Measurements from ENCODE around the gene MDM2. TPM values are rescaled to one million over a fixed set of nuclear protein-coding genes. Genes with fewer than 3 reads are reported as not detected.

MDM2 gene
- total RNA-seq, 1 donor from 2014 or later, result 75.9 TPM

GRCh38 chr12:68846811-68847210 lies 38.8 kb downstream of the MDM2 start:
- Histone ChIP-seq H3K36me3 (peaks cover 0 to 5% of the 10 kb centered on the region in 2 donors), H3K27me3 (no peaks in the 10 kb centered on the region), H3K9me3 (no peaks in the 10 kb centered on the region), H3K4me3 (no peak overlapping the region), H3K4me1 (no peaks in the 10 kb centered on the region), H3K27ac (no peak overlapping the region)
- intact Hi-C loops (cut with DNase I), result no loop called here
- TF ChIP-seq, protein P1, sequence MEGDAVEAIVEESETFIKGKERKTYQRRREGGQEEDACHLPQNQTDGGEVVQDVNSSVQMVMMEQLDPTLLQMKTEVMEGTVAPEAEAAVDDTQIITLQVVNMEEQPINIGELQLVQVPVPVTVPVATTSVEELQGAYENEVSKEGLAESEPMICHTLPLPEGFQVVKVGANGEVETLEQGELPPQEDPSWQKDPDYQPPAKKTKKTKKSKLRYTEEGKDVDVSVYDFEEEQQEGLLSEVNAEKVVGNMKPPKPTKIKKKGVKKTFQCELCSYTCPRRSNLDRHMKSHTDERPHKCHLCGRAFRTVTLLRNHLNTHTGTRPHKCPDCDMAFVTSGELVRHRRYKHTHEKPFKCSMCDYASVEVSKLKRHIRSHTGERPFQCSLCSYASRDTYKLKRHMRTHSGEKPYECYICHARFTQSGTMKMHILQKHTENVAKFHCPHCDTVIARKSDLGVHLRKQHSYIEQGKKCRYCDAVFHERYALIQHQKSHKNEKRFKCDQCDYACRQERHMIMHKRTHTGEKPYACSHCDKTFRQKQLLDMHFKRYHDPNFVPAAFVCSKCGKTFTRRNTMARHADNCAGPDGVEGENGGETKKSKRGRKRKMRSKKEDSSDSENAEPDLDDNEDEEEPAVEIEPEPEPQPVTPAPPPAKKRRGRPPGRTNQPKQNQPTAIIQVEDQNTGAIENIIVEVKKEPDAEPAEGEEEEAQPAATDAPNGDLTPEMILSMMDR (IDR thresholded peaks at IDR 0.05), result no peak
- TF ChIP-seq POLR2AphosphoS5 (IDR thresholded peaks at IDR 0.05; ENCODE audit: insufficient read depth in 1 of 2, low read depth in 1 of 2) (no peak), POLR2A (IDR thresholded peaks at IDR 0.05) (no peak)
- DNase-seq (ENCODE audit: extremely low spot score in 2 of 2), result no peak

DNA sequence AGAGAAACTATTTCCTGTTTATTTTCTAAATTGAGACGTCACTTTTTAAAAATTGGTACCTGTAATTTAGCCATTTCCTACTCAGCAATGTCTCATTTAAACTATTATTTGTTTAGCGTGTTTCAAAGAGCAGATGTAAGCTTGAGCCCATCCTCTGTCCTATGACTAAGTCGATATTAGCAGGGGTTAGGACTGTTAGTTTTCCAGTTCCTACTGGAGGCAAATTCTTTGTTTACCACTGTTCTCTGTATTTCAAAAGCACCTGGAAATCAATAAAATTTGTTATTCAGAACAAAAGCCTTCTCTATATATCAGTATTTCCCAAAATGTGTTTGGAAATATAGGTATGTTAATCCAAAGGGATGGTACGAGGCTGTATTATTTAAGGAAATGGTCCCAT lies 42.4 kb downstream of the MDM2 start:
- intact Hi-C loops (cut with DNase I), result no loop called here
- no peak for TF ChIP-seq POLR2A (IDR thresholded peaks at IDR 0.05)
- TF ChIP-seq POLR2AphosphoS5 (IDR thresholded peaks at IDR 0.05; ENCODE audit: insufficient read depth in 1 of 2, low read depth in 1 of 2), result no peak
- TF ChIP-seq, protein P1 (IDR thresholded peaks at IDR 0.05), result no peak
- H3K27me3 ChIP-seq, result no peaks in the 10 kb centered on the region
- no peak overlapping the region for H3K27ac ChIP-seq
- no peak overlapping the region for H3K4me3 ChIP-seq
- H3K9me3 ChIP-seq, result no peaks in the 10 kb centered on the region
- DNase-seq (ENCODE audit: extremely low spot score in 2 of 2), result no peak
- no peaks in the 10 kb centered on the region for H3K4me1 ChIP-seq
- no peaks in the 10 kb centered on the region for H3K36me3 ChIP-seq

GRCh38 chr12:68851592-68852306 lies 43.8 kb downstream of the MDM2 start:
- DNase-seq (ENCODE audit: extremely low spot score in 2 of 2), result no peak

GRCh38 chr12:68853396-68854077 lies 45.6 kb downstream of the MDM2 start:
- TF ChIP-seq POLR2AphosphoS5 (IDR thresholded peaks at IDR 0.05; ENCODE audit: insufficient read depth in 1 of 2, low read depth in 1 of 2) (no peak), POLR2A (IDR thresholded peaks at IDR 0.05) (no peak)
- TF ChIP-seq, protein P1 (IDR thresholded peaks at IDR 0.05), result no peak
- no peaks in the 10 kb centered on the region for H3K36me3 ChIP-seq
- H3K27ac ChIP-seq, result no peak overlapping the region
- intact Hi-C loops (cut with DNase I), result no loop called here
- H3K9me3 ChIP-seq, result no peaks in the 10 kb centered on the region
- DNase-seq (ENCODE audit: extremely low spot score in 2 of 2), result no peak
- no peaks in the 10 kb centered on the region for H3K27me3 ChIP-seq
- no peaks in the 10 kb centered on the region for H3K4me1 ChIP-seq
- H3K4me3 ChIP-seq, result no peak overlapping the region

More at GRCh38 chr12:68851592-68852306, 43.8 kb downstream of the MDM2 start:
- no peaks in the 10 kb centered on the region for H3K4me1 ChIP-seq
- H3K27ac ChIP-seq, result no peak overlapping the region
- H3K4me3 ChIP-seq, result no peak overlapping the region
- intact Hi-C loops (cut with DNase I), result no loop called here
- H3K9me3 ChIP-seq, result no peaks in the 10 kb centered on the region
- TF ChIP-seq POLR2AphosphoS5 (IDR thresholded peaks at IDR 0.05; ENCODE audit: insufficient read depth in 1 of 2, low read depth in 1 of 2) (no peak), POLR2A (IDR thresholded peaks at IDR 0.05) (no peak)
- TF ChIP-seq, protein P1 (IDR thresholded peaks at IDR 0.05), result no peak
- H3K27me3 ChIP-seq, result no peaks in the 10 kb centered on the region
- no peaks in the 10 kb centered on the region for H3K36me3 ChIP-seq

GRCh38 chr12:68854078-68854468 lies 46.1 kb downstream of the MDM2 start:
- intact Hi-C loops (cut with DNase I), result no loop called here
- no peak for DNase-seq (ENCODE audit: extremely low spot score in 2 of 2)
- no peaks in the 10 kb centered on the region for H3K9me3 ChIP-seq
- TF ChIP-seq, protein P1 (IDR thresholded peaks at IDR 0.05), result no peak
- TF ChIP-seq POLR2A (IDR thresholded peaks at IDR 0.05), result no peak
- no peak for TF ChIP-seq POLR2AphosphoS5 (IDR thresholded peaks at IDR 0.05; ENCODE audit: insufficient read depth in 1 of 2, low read depth in 1 of 2)
- no peak overlapping the region for H3K4me3 ChIP-seq
- H3K27me3 ChIP-seq, result no peaks in the 10 kb centered on the region
- no peaks in the 10 kb centered on the region for H3K36me3 ChIP-seq
- no peaks in the 10 kb centered on the region for H3K4me1 ChIP-seq
- no peak overlapping the region for H3K27ac ChIP-seq

Measured in vagina (tissue), 2 donors.